ENCODE results near the gene RELN.

DNA sequence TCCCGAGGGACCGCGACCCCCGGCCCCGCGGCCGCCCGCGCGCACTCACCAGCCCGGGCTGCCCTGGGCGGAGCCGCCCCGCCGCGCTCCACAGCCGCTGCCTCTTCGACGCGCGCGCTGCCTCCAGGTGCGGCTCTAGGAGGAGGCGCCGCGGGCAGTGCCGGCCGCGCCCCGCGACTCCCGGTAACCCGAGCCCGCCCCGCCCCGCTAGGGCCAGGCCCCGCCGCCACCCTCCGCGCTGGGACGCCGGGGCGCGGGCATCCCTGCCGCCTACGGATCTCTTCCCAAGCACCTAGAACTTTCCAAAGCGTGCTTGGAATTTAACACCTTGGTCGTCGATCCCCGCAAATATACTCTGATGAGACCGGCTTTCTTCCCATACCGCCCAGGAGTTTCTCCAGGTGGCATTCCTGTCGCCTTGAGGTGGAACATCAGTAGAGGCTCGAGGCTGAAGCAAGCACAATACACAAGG is 543.4 kb downstream of the RELN start, which contains the start of gene SLC26A5:
- TF ChIP-seq, protein P1, sequence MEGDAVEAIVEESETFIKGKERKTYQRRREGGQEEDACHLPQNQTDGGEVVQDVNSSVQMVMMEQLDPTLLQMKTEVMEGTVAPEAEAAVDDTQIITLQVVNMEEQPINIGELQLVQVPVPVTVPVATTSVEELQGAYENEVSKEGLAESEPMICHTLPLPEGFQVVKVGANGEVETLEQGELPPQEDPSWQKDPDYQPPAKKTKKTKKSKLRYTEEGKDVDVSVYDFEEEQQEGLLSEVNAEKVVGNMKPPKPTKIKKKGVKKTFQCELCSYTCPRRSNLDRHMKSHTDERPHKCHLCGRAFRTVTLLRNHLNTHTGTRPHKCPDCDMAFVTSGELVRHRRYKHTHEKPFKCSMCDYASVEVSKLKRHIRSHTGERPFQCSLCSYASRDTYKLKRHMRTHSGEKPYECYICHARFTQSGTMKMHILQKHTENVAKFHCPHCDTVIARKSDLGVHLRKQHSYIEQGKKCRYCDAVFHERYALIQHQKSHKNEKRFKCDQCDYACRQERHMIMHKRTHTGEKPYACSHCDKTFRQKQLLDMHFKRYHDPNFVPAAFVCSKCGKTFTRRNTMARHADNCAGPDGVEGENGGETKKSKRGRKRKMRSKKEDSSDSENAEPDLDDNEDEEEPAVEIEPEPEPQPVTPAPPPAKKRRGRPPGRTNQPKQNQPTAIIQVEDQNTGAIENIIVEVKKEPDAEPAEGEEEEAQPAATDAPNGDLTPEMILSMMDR (IDR thresholded peaks at IDR 0.05 in 4 of 5, conservative IDR thresholded peaks at IDR 0.05 in 1 of 5), result no peak
- TF ChIP-seq POLR2A (IDR thresholded peaks at IDR 0.05), result no peak

Measured in gastrocnemius medialis (tissue), 4 donors.